Measurements from ENCODE around the gene ITIH1. TPM values are rescaled to one million over a fixed set of nuclear protein-coding genes. Genes with fewer than 3 reads are reported as not detected.

Gene ITIH1
- total RNA-seq, 1 donor from 2014 or later, result 0.80 TPM

DNA sequence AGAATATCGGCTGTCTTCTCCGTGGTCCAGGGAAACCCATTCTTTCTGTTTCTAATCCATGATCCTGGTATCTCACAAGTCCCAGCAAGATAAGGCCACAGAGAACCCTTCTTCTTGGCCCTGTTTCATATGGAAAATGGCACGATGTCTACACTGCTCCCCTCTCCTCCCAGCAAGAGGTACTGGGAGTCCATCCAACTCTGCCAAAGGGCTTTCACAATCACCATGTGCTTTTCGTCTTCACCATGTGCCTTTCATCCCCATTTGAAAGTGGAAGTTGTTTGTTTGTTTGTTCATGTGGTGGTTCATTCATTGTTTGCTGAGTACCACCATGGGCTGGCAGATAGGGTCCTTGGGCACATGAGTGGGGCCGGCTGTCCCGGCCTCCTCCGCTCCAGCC, 22.7 kb downstream of the ITIH1 start:
- Mint-ChIP-seq H3K36me3 (ENCODE audit: low read depth) (no peaks in the 10 kb centered on the region), H3K4me1 (no peaks in the 10 kb centered on the region), H3K4me3 (no peak overlapping the region), H3K27ac (no peak overlapping the region), H3K27me3 (no peaks in the 10 kb centered on the region), H3K9me3 (no peaks in the 10 kb centered on the region)
- ChIA-PET CTCF (no interaction called here), POLR2A (no interaction called here)
- TF ChIP-seq, protein P1, sequence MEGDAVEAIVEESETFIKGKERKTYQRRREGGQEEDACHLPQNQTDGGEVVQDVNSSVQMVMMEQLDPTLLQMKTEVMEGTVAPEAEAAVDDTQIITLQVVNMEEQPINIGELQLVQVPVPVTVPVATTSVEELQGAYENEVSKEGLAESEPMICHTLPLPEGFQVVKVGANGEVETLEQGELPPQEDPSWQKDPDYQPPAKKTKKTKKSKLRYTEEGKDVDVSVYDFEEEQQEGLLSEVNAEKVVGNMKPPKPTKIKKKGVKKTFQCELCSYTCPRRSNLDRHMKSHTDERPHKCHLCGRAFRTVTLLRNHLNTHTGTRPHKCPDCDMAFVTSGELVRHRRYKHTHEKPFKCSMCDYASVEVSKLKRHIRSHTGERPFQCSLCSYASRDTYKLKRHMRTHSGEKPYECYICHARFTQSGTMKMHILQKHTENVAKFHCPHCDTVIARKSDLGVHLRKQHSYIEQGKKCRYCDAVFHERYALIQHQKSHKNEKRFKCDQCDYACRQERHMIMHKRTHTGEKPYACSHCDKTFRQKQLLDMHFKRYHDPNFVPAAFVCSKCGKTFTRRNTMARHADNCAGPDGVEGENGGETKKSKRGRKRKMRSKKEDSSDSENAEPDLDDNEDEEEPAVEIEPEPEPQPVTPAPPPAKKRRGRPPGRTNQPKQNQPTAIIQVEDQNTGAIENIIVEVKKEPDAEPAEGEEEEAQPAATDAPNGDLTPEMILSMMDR (IDR thresholded peaks at IDR 0.05), result no peak
- ATAC-seq (ENCODE audit: low read depth) (no peak), DNase-seq (no peak)
- intact Hi-C loops (cut with micrococcal nuclease), result no loop called here

DNA sequence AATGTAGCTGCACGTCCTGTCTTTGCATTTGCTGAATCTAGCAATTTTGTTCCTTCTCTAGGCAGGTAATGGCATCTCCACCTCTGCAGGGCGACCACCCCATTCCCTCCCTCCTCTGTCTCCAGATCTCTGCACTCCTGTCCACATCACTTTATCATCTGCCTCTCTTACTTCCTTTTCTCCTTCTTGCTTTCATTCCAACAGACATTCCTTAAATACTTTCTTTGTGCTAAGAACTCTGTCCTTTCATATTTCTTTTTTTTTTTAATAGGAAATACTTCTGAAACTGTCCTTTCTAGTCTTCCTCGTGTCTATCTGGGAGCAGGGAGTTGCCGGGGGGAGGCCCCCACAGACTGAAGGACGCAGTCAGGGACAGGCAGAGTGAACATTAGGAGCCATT, 24.4 kb downstream of the ITIH1 start:
- CTCF ChIA-PET, result no interaction called here

DNA sequence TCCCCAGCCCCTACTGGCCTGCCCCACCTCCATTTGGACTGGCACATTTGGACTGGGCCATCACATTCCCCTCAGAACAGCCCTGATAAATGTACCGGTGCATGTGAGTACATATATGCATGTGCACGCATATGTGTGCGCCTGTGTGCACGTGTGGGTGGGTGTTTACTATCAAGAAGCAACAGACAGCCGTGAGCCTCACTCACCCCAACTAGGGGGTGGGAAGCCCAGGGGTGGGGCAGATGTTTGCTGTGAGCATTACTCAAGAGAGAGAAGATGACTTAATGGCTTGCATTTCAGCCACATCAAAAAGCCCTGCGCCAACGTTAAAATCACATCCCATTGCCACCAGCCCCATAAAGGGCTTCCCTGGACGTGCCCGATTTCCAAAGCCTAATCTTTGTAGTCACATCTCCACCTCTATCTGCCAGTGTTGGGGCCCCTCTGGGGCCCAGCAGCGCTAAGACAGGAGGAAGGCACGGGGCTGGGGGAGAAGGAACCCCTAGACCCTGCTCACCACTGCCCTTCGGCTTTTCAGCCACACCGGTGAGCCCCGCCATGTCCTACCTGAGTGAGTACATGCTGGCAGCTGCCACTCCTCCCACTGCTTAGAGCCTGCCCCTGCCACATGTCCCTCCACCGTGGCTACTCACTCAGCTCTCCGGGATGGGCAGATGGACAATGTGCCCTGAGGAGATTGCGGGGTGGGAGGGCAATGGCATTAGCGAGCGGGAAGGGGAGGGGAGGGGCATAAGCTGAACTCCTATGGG, 28.1 kb downstream of the ITIH1 start:
- POLR2A ChIA-PET, result interaction anchor here (0.7 kb wide), 2 partner anchors 23 to 335 kb away, joined by 3 to 5 read pairs; no protein-coding TSS in a partner anchor
- ATAC-seq (ENCODE audit: low read depth), result no peak
- intact Hi-C loops (cut with micrococcal nuclease), result no loop called here
- CTCF ChIA-PET, result no interaction called here
- no peak for DNase-seq
- no peak overlapping the region for H3K27ac Mint-ChIP-seq
- no peaks in the 10 kb centered on the region for H3K9me3 Mint-ChIP-seq
- TF ChIP-seq, protein P1 (IDR thresholded peaks at IDR 0.05), result no peak
- no peaks in the 10 kb centered on the region for H3K27me3 Mint-ChIP-seq
- no peak overlapping the region for H3K4me3 Mint-ChIP-seq
- no peaks in the 10 kb centered on the region for H3K36me3 Mint-ChIP-seq (ENCODE audit: low read depth)
- H3K4me1 Mint-ChIP-seq, result peaks cover 2% of the 10 kb centered on the region

More for the DNA sequence above, 24.4 kb downstream of the ITIH1 start:
- H3K4me3 Mint-ChIP-seq, result no peak overlapping the region
- no peaks in the 10 kb centered on the region for H3K9me3 Mint-ChIP-seq
- intact Hi-C loops (cut with micrococcal nuclease), result no loop called here
- no peaks in the 10 kb centered on the region for H3K4me1 Mint-ChIP-seq
- no peaks in the 10 kb centered on the region for H3K27me3 Mint-ChIP-seq
- H3K27ac Mint-ChIP-seq, result no peak overlapping the region
- POLR2A ChIA-PET, result no interaction called here
- ATAC-seq (ENCODE audit: low read depth), result no peak
- DNase-seq, result no peak
- H3K36me3 Mint-ChIP-seq (ENCODE audit: low read depth), result no peaks in the 10 kb centered on the region
- TF ChIP-seq, protein P1 (IDR thresholded peaks at IDR 0.05), result no peak

DNA sequence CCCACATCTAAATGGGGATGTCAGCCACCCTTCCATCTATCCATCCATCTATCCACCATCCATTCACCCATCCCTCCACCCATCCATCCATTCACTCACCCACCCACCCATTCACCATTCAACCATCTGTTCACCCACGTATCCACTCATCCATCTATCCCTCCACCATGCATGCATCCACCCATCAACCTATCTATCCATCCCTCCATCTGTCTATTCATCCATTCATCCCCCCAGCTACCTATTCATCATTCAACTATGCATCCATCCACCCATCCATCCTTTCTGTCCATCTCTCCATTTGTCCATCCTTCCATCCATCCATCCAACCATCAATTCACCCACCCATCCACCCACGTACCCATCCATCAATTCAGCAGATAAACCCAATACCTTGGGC, 31.8 kb downstream of the ITIH1 start:
- CTCF ChIA-PET, result no interaction called here

DNA sequence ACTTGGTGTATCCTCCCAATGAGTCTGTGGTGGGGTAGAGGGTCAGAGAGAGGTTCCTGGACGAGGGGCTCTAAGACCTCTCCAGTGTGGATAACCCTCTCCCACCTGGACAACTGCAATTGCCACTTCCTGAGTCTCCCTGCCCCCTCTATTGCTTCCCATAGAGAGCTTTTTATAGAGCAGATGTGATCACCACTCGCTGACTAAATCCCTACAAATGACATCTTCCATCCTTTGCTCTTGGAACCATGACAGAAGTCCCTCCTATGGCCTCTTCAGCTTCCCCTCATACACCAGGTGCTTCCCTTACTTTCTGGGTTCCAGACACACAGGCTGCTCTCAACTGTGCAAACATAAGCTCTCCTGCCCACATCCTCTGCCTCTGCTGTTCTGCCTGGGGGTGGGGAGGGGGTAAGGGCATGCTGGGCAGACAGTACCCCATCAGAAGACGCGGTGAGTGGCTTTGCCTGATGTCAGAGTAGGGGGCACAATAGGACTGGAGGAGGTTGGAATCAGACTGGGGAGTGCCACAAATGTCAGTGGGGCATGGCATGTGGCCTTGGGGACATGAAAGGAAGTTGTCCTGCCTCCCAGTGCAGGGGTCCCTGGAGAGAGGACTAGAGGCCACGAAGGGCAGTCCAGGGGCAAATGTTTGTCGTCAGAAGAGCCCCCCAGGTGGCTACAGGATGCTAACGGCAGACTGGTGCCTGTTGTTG, 32.4 kb downstream of the ITIH1 start:
- CTCF ChIA-PET, result no interaction called here
- no peak for DNase-seq
- no peak for ATAC-seq (ENCODE audit: low read depth)
- Mint-ChIP-seq H3K27ac (no peak overlapping the region), H3K4me3 (no peak overlapping the region), H3K4me1 (peaks cover 2% of the 10 kb centered on the region), H3K36me3 (ENCODE audit: low read depth) (no peaks in the 10 kb centered on the region), H3K9me3 (no peaks in the 10 kb centered on the region), H3K27me3 (no peaks in the 10 kb centered on the region)
- intact Hi-C loops (cut with micrococcal nuclease), result no loop called here
- POLR2A ChIA-PET, result no interaction called here
- TF ChIP-seq, protein P1 (IDR thresholded peaks at IDR 0.05), result no peak

More for the DNA sequence above, 31.8 kb downstream of the ITIH1 start:
- Mint-ChIP-seq H3K27ac (no peak overlapping the region), H3K9me3 (no peaks in the 10 kb centered on the region), H3K36me3 (ENCODE audit: low read depth) (no peaks in the 10 kb centered on the region), H3K4me3 (no peak overlapping the region), H3K4me1 (peaks cover 2% of the 10 kb centered on the region), H3K27me3 (no peaks in the 10 kb centered on the region)
- DNase-seq (no peak), ATAC-seq (ENCODE audit: low read depth) (no peak)
- POLR2A ChIA-PET, result no interaction called here
- TF ChIP-seq, protein P1 (IDR thresholded peaks at IDR 0.05), result no peak
- intact Hi-C loops (cut with micrococcal nuclease), result no loop called here

Data from activated B cell treated with CpG ODN at 0.5 μM for 24 hours (primary cell).